ENCODE data around the gene PDZD2. TPM values are rescaled to one million over a fixed set of nuclear protein-coding genes. Genes with fewer than 3 reads are reported as not detected.

PDZD2 gene
- polyA plus RNA-seq, 4 donors, result 1.4 to 3.9 (median 3.7) TPM; not detected in 1

- Histone ChIP-seq H3K4me3 (ENCODE audit: low read depth in 1 of 3, low read length in 3 of 3) (no peak overlapping the region), H3K27ac (ENCODE audit: low read depth in 1 of 3, low read length in 2 of 3) (no peak overlapping the region), H3K4me1 (ENCODE audit: control insufficient read depth in 3 of 3, insufficient read depth in 2 of 3, low read depth in 1 of 3, low read length in 2 of 3) (no peaks in the 10 kb centered on the region), H3K27me3 (ENCODE audit: control insufficient read depth in 3 of 3, insufficient read depth in 3 of 3, low read length in 3 of 3) (no peaks in the 10 kb centered on the region), H3K9me3 (ENCODE audit: control insufficient read depth in 2 of 2, insufficient read depth in 1 of 2, low read depth in 1 of 2, low read length in 1 of 2) (no peaks in the 10 kb centered on the region), H3K36me3 (ENCODE audit: control insufficient read depth in 3 of 3, insufficient read depth in 2 of 3, low read depth in 1 of 3, low read length in 3 of 3) (no peaks in the 10 kb centered on the region)
- no peak for FAIRE-seq
- no peak for DNase-seq
- whole genome bisulfite sequencing, 3 donors, result 72 to 81% (median 80%) methylated on average over 11 of the region's 11 CpGs
Observed at GRCh38 chr5:31733371-31733770, 94.4 kb downstream of the PDZD2 start.

DNA sequence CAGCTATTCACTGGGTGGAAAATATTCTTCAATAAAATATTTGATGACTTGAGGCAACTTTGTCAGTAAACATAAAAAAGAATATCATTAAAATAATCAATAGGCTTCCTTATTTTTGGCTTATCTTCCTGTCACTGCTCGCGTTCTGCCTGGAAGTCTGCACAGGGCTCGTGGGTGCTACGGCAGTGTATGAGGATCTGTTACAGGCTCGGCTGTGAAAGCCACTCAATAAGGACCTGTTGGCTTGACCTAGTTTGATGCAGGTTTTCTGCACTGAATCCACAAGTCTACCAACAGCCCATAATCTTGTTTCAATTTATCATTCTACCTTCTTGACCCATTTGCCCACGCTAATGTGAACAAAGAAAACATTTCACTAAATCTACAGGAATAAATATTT is 97.2 kb downstream of the PDZD2 start:
- Histone ChIP-seq H3K27me3 (ENCODE audit: control insufficient read depth in 3 of 3, insufficient read depth in 3 of 3, low read length in 3 of 3) (no peaks in the 10 kb centered on the region), H3K27ac (ENCODE audit: low read depth in 1 of 3, low read length in 2 of 3) (no peak overlapping the region), H3K4me3 (ENCODE audit: low read depth in 1 of 3, low read length in 3 of 3) (no peak overlapping the region), H3K9me3 (ENCODE audit: control insufficient read depth in 2 of 2, insufficient read depth in 1 of 2, low read depth in 1 of 2, low read length in 1 of 2) (no peaks in the 10 kb centered on the region), H3K4me1 (ENCODE audit: control insufficient read depth in 3 of 3, insufficient read depth in 2 of 3, low read depth in 1 of 3, low read length in 2 of 3) (no peaks in the 10 kb centered on the region), H3K36me3 (ENCODE audit: control insufficient read depth in 3 of 3, insufficient read depth in 2 of 3, low read depth in 1 of 3, low read length in 3 of 3) (no peaks in the 10 kb centered on the region)
- WGBS, 3 donors, result 81 to 87% (median 81%) methylated on average over 6 of the region's 6 CpGs
- FAIRE-seq (no peak), DNase-seq (no peak)

GRCh38 chr5:31738199-31738598 is 99.3 kb downstream of the PDZD2 start:
- 78 to 81% (median 79%) methylated on average over 4 of the region's 4 CpGs for WGBS, 3 donors
- Histone ChIP-seq H3K4me1 (ENCODE audit: control insufficient read depth in 3 of 3, insufficient read depth in 2 of 3, low read depth in 1 of 3, low read length in 2 of 3) (peaks cover 0 to 3% (median 0%) of the 10 kb centered on the region in 3 donors), H3K27ac (ENCODE audit: low read depth in 1 of 3, low read length in 2 of 3) (no peak overlapping the region), H3K27me3 (ENCODE audit: control insufficient read depth in 3 of 3, insufficient read depth in 3 of 3, low read length in 3 of 3) (no peaks in the 10 kb centered on the region), H3K36me3 (ENCODE audit: control insufficient read depth in 3 of 3, insufficient read depth in 2 of 3, low read depth in 1 of 3, low read length in 3 of 3) (no peaks in the 10 kb centered on the region), H3K9me3 (ENCODE audit: control insufficient read depth in 2 of 2, insufficient read depth in 1 of 2, low read depth in 1 of 2, low read length in 1 of 2) (no peaks in the 10 kb centered on the region), H3K4me3 (ENCODE audit: low read depth in 1 of 3, low read length in 3 of 3) (no peak overlapping the region)
- no peak for DNase-seq
- no peak for FAIRE-seq

DNA sequence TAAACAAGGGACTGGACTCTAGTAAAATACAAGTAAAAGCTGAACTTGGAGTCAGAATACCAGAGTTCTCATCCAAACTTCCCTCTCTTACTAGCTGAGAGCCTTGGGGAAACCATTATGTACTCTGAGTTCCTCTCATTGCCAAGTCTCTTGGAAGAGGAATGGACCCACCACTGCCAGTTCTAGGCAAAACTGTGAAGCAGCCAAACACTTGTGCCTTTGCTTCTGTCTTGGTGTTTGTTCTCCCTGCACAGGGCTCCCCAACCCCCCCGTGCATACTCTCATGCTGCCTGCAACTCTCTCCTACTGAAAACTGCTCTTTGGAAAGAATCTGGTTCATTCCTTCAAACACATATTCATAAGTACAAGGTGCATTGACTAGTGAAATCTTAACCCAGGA is 102.6 kb downstream of the PDZD2 start:
- H3K27ac ChIP-seq (ENCODE audit: low read depth in 1 of 3, low read length in 2 of 3), result peak overlapping the region in 1 of 3 donors; percentile 12
- peaks cover 0 to 3% (median 0%) of the 10 kb centered on the region in 3 donors for H3K4me1 ChIP-seq (ENCODE audit: control insufficient read depth in 3 of 3, insufficient read depth in 2 of 3, low read depth in 1 of 3, low read length in 2 of 3)
- 47 to 66% (median 56%) methylated on average over 1 of the region's 1 CpG for WGBS, 3 donors
- no peaks in the 10 kb centered on the region for H3K36me3 ChIP-seq (ENCODE audit: control insufficient read depth in 3 of 3, insufficient read depth in 2 of 3, low read depth in 1 of 3, low read length in 3 of 3)
- H3K27me3 ChIP-seq (ENCODE audit: control insufficient read depth in 3 of 3, insufficient read depth in 3 of 3, low read length in 3 of 3), result no peaks in the 10 kb centered on the region
- H3K9me3 ChIP-seq (ENCODE audit: control insufficient read depth in 2 of 2, insufficient read depth in 1 of 2, low read depth in 1 of 2, low read length in 1 of 2), result peaks cover 0 to under 1% of the 10 kb centered on the region in 2 donors
- FAIRE-seq (no peak), DNase-seq (no peak)
- H3K4me3 ChIP-seq (ENCODE audit: low read depth in 1 of 3, low read length in 3 of 3), result no peak overlapping the region

DNA sequence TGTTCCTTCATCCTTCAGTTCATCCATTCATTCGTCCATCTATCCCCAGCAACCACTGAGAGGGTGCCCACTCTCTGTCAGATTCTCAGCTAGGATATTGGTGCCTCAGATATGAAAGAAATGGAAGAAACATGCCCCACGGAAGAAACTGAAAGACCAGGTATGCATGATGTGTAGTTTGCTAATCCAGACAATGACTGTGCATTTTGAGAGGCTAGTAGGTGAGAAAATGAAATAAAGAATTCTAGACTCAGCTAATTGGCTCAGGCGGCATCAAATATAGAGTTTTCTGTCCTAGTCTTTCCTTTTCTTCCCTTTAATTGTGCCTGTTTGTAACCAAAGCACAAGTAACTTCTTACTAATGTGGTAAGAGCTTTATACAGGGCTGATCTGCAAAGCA is 104.7 kb downstream of the PDZD2 start:
- H3K36me3 ChIP-seq (ENCODE audit: control insufficient read depth in 3 of 3, insufficient read depth in 2 of 3, low read depth in 1 of 3, low read length in 3 of 3), result no peaks in the 10 kb centered on the region
- 72 to 84% (median 77%) methylated on average over 3 of the region's 3 CpGs for WGBS, 3 donors
- peaks cover 0 to 3% (median 0%) of the 10 kb centered on the region in 3 donors for H3K4me1 ChIP-seq (ENCODE audit: control insufficient read depth in 3 of 3, insufficient read depth in 2 of 3, low read depth in 1 of 3, low read length in 2 of 3)
- H3K4me3 ChIP-seq (ENCODE audit: low read depth in 1 of 3, low read length in 3 of 3), result no peak overlapping the region
- no peak for DNase-seq
- FAIRE-seq, result no peak
- peaks cover 0 to 2% of the 10 kb centered on the region in 2 donors for H3K9me3 ChIP-seq (ENCODE audit: control insufficient read depth in 2 of 2, insufficient read depth in 1 of 2, low read depth in 1 of 2, low read length in 1 of 2)
- H3K27me3 ChIP-seq (ENCODE audit: control insufficient read depth in 3 of 3, insufficient read depth in 3 of 3, low read length in 3 of 3), result no peaks in the 10 kb centered on the region
- H3K27ac ChIP-seq (ENCODE audit: low read depth in 1 of 3, low read length in 2 of 3), result no peak overlapping the region

- H3K27me3 ChIP-seq (ENCODE audit: control insufficient read depth in 3 of 3, insufficient read depth in 3 of 3, low read length in 3 of 3), result no peaks in the 10 kb centered on the region
- FAIRE-seq, result no peak
- 37 to 65% (median 39%) methylated on average over 3 of the region's 3 CpGs for WGBS, 3 donors
Observed at GRCh38 chr5:31748458-31749172, 109.7 kb downstream of the PDZD2 start.

GRCh38 chr5:31750215-31750614 is 111.3 kb downstream of the PDZD2 start:
- no peaks in the 10 kb centered on the region for H3K4me1 ChIP-seq (ENCODE audit: control insufficient read depth in 3 of 3, insufficient read depth in 2 of 3, low read depth in 1 of 3, low read length in 2 of 3)
- FAIRE-seq (no peak), DNase-seq (no peak)
- no peak overlapping the region for H3K27ac ChIP-seq (ENCODE audit: low read depth in 1 of 3, low read length in 2 of 3)
- H3K9me3 ChIP-seq (ENCODE audit: control insufficient read depth in 2 of 2, insufficient read depth in 1 of 2, low read depth in 1 of 2, low read length in 1 of 2), result peaks cover 0 to 2% of the 10 kb centered on the region in 2 donors
- H3K4me3 ChIP-seq (ENCODE audit: low read depth in 1 of 3, low read length in 3 of 3), result no peak overlapping the region
- 84 to 88% (median 88%) methylated on average over 12 of the region's 12 CpGs for WGBS, 3 donors
- no peaks in the 10 kb centered on the region for H3K36me3 ChIP-seq (ENCODE audit: control insufficient read depth in 3 of 3, insufficient read depth in 2 of 3, low read depth in 1 of 3, low read length in 3 of 3)
- no peaks in the 10 kb centered on the region for H3K27me3 ChIP-seq (ENCODE audit: control insufficient read depth in 3 of 3, insufficient read depth in 3 of 3, low read length in 3 of 3)

More at GRCh38 chr5:31748458-31749172, 109.7 kb downstream of the PDZD2 start:
- no peak for DNase-seq
- Histone ChIP-seq H3K4me3 (ENCODE audit: low read depth in 1 of 3, low read length in 3 of 3) (no peak overlapping the region), H3K27ac (ENCODE audit: low read depth in 1 of 3, low read length in 2 of 3) (no peak overlapping the region), H3K36me3 (ENCODE audit: control insufficient read depth in 3 of 3, insufficient read depth in 2 of 3, low read depth in 1 of 3, low read length in 3 of 3) (no peaks in the 10 kb centered on the region), H3K4me1 (ENCODE audit: control insufficient read depth in 3 of 3, insufficient read depth in 2 of 3, low read depth in 1 of 3, low read length in 2 of 3) (no peaks in the 10 kb centered on the region), H3K9me3 (ENCODE audit: control insufficient read depth in 2 of 2, insufficient read depth in 1 of 2, low read depth in 1 of 2, low read length in 1 of 2) (peaks cover 0 to 2% of the 10 kb centered on the region in 2 donors)

DNA sequence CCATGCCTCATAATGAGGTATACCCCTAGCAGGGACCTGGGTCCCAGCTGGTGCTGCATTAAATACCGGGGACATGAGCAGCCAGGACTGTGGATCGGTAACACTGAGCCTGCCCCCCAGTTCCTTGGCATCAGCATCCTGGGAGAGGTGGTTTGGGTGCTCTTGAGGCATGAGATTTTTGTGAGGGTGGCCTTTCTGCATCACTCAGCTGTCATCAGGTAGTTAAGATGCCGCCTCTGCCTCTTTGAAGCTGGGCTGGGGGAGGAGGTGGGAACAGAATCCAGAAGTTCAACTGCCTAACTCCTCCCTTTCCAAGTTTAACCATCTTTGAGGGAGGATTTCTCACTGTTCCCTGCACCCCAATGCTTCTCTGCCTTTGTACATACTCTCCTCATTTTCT is 112.7 kb downstream of the PDZD2 start:
- Histone ChIP-seq H3K27ac (ENCODE audit: low read depth in 1 of 3, low read length in 2 of 3) (no peak overlapping the region), H3K36me3 (ENCODE audit: control insufficient read depth in 3 of 3, insufficient read depth in 2 of 3, low read depth in 1 of 3, low read length in 3 of 3) (no peaks in the 10 kb centered on the region), H3K4me1 (ENCODE audit: control insufficient read depth in 3 of 3, insufficient read depth in 2 of 3, low read depth in 1 of 3, low read length in 2 of 3) (no peaks in the 10 kb centered on the region), H3K9me3 (ENCODE audit: control insufficient read depth in 2 of 2, insufficient read depth in 1 of 2, low read depth in 1 of 2, low read length in 1 of 2) (peaks cover 0 to under 1% of the 10 kb centered on the region in 2 donors), H3K4me3 (ENCODE audit: low read depth in 1 of 3, low read length in 3 of 3) (no peak overlapping the region), H3K27me3 (ENCODE audit: control insufficient read depth in 3 of 3, insufficient read depth in 3 of 3, low read length in 3 of 3) (no peaks in the 10 kb centered on the region)
- no peak for DNase-seq
- WGBS, 3 donors, result 48 to 86% (median 51%) methylated on average over 3 of the region's 3 CpGs
- no peak for FAIRE-seq
